NCI-H2227 (cell line): ENCODE measurements around the gene COMMD9.

Experiments used
- DNase-seq: peaks from one replicate; lab custom pipeline; 2025; ENCODE audit not compliant: unreplicated experiment; lab: John Stamatoyannopoulos, UW

The COMMD9 gene

DNA sequence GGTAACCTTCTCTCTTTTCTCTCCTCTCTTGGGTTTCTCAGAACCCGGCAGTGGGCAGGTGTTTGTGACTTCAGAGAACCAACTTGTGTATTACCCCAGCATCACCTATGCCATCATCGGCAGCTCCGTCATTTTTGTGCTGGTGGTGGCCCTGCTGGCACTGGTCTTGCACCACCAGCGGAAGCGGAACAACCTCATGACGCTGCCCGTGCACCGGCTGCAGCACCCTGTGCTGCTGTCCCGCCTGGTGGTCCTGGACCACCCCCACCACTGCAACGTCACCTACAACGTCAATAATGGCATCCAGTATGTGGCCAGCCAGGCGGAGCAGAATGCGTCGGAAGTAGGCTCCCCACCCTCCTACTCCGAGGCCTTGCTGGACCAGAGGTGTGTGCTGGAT lies 62.2 kb downstream of the COMMD9 start:
- DNase-seq: no peak

DNA sequence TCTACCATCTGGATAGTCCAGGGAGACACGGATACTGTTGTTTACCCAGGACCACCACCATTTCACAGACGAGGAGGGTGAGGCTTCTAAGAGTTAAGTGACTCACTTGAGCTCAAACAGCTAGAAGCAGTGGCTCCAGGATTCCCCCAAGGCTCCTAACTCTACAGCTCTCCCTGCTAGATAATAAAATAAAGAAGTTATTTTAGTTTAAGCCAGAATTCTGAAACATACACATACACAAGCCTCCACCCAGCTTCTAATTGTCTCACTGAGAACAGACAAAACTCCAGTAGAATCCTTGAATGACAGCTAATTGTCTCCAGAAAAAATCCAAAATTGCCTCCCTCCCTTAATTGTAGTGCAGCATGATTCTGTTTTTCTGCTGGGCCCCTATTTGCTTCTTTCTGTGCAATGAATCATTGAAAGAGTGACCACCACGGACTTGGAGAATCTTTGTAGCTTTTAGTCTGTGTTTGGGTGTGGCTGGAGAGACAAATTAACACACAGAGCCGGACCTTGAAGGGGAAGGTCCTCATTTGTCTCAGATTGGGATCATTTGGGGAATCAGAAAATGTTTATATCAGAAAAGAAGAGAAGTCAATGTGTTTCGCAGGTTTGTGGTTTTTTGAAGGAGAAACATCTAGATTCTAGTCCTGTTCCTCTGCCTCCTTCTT lies 64.9 kb downstream of the COMMD9 start:
- DNase-seq: no peak

DNA sequence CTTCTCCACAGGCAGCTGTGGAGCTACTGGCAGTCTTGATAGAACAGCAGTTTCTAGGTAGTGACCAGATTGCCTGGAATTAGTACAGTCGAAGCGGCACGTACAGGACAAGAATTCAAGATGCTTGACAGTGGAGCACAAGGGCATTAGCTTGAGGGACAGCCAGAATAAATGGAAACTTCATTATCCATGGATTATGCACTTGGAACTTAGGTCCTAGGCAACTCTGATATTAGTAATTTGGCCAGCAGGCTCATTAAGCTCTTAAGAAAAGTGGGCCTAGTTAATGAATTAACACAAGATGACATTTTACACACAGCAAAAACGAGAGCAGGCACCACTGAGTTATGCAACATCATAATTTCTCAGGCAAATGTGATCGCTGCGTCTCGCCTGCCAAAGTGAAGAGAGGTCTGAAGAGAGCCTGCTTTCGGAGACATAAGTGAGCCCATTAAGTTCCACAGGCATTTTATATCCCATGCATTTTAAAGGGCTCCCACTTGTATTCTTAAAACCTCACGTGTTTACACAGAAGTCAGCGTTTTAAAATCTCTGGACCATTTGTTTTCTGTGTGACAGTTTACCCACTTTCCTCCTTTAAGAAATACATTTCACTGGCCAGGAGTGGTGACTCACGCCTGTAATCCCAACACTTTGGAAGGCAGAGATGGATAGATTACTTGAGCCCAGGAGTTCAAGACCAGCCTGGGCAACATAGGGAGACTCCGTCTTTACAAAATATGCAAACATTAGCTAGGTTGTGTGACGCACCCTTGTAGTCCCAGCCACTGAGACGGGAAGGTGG lies 66.2 kb downstream of the COMMD9 start:
- no peak for DNase-seq
